ENCODE measurements around the gene FAM120C. TPM values are rescaled to one million over a fixed set of nuclear protein-coding genes. Genes with fewer than 3 reads are reported as not detected.

The FAM120C gene
- total RNA-seq, 1 experiment from 2014 or later: 5.9 TPM

DNA sequence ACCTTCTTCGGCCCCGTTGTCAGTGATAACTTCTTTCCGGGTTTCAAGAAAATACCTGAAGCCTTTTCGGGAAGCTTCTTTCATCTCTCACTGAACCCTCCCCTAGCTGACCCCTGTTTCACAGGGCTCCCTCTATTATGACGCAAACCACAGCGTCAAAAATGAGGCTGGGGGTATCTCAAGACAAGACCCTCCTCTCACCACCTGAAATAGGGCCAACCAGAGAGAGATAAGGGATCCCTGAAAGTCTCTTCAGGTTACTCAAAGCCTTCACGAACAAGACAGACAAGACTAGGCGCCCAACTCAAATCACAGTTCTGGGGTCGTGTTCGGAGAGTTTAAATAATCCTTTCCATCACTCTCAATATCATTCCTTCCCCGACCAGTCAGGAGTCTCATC, 140.0 kb downstream of the FAM120C start:
- no peak for DNase-seq (ENCODE audit: low read depth)

DNA sequence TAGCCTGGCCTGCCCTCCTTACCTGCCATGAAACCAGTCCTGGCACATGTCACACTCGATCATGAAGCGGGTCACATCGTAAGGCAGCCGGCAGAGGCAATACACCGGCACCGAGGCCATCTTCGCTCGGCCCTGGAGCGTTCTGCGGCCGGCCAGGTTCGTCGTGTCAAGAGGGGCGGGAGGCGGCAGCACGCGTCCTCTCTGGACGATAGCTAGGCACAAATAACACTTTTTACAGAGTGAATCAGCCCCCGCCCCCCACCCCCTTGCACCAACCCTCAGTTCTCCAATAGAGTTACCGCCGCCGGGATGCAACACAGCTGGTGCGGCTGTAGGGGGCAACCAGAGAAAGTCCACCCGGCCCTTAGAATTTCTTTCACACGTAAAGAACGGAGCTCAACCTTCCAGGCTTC, 140.4 kb downstream of the FAM120C start:
- DNase-seq (ENCODE audit: low read depth): peak; percentile 71

DNA sequence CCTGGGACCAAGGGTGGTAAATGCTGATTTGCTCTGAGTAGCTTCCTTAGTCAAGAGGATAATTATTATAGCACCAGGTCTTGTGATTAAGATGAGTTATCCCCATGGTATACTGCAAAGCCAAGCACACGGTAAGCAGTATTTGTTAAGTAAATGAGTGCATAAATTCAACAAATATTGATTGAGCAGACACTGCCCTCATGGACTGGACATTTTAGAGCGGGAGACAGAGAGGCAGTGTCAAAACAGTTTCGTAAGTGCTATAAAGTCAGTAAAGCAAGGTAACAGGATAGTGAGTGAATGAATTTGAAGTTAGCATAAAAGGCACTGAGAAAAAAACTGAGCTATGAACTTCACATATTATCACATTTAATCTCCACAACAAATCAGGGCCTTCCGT, 152.7 kb downstream of the FAM120C start:
- DNase-seq (ENCODE audit: low read depth): no peak

DNA sequence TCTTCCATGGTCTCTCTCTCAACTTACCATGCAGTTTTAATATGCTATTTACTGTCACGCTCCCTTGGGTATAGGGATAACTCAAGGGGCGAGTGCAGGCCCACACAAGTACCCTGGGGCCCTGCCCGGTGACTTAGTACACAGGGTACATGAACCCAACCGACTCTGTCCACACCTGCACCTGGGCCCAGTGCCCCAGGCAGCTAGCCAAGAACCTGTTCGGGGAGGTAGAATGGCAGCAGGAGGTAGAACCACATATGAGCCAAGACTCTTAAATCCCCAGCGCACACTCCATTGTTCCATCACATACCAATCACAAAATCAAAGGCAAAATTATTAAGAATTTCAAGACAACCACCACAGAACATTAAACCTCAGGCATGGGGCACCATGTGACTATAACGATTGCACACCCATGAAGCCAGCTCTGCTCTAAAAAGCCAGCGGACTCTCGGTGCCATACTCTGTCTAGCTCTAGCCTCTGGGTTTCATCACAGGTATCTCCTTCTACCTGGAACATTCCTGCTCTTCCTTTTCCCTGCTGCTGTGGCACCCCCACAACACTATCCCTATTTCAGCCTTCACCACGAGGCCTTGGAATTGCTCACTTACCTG, 153.4 kb downstream of the FAM120C start:
- no peak for DNase-seq (ENCODE audit: low read depth)

DNA sequence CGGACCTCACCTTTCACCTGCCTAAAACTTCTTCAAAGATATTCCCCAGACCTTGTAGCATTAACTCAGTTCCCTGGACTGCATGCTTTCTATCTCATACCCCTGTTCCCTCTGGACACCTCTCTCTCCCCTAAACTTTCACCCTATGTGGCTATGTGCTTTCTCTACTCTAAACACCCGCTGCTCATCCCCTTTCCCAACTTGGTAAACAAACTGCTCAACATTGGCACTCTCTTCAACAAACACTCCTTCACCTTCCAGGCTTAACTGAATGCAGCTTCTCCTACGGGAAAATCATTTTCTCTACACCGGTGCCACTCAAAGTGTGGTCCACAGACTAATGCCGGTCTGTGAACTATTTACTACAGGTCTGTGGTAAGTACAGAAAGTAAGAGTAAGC, 158.7 kb downstream of the FAM120C start:
- DNase-seq (ENCODE audit: low read depth): no peak

Other genes starting within 250 kb of the FAM120C start
- gene PHF8, start 138.8 kb downstream of the FAM120C start, total RNA-seq (2014; rRNA removed; shearing (Covaris generic)): 11.5 and 12.5 TPM in 2 replicates
- gene WNK3, start 174.8 kb upstream of the FAM120C start, total RNA-seq (2014; rRNA removed; shearing (Covaris generic)): 1.8 TPM in 2 replicates